ENCODE measurements around the gene TFF2.

TFF2 gene

GRCh38 chr21:42346866-42347600, 3.8 kb downstream of the TFF2 start:
- no peak for DNase-seq (ENCODE audit: low spot score)

GRCh38 chr21:42346441-42346840, 4.4 kb downstream of the TFF2 start:
- no peak for DNase-seq (ENCODE audit: low spot score)

- DNase-seq (ENCODE audit: low spot score) = peak; percentile 52
Measured at GRCh38 chr21:42344631-42345030, 6.2 kb downstream of the TFF2 start.

GRCh38 chr21:42343963-42344510, 6.8 kb downstream of the TFF2 start:
- no peak for DNase-seq (ENCODE audit: low spot score)

GRCh38 chr21:42343556-42343955, 7.2 kb downstream of the TFF2 start:
- no peak for DNase-seq (ENCODE audit: low spot score)

- no peak for DNase-seq (ENCODE audit: low spot score)
Measured at GRCh38 chr21:42343101-42343500, 7.7 kb downstream of the TFF2 start.

GRCh38 chr21:42341776-42342542, 8.8 kb downstream of the TFF2 start:
- DNase-seq (ENCODE audit: low spot score) = no peak

GRCh38 chr21:42340187-42341050, 10.4 kb downstream of the TFF2 start:
- no peak for DNase-seq (ENCODE audit: low spot score)

GRCh38 chr21:42338729-42339715, 11.8 kb downstream of the TFF2 start:
- no peak for DNase-seq (ENCODE audit: low spot score)

- peak; percentile 75 for DNase-seq (ENCODE audit: low spot score)
Measured at GRCh38 chr21:42337830-42338728, 12.7 kb downstream of the TFF2 start.

GRCh38 chr21:42337276-42337675, 13.5 kb downstream of the TFF2 start:
- DNase-seq (ENCODE audit: low spot score) = no peak

GRCh38 chr21:42336054-42336453, 14.7 kb downstream of the TFF2 start:
- no peak for DNase-seq (ENCODE audit: low spot score)

GRCh38 chr21:42332557-42333317, 18.1 kb downstream of the TFF2 start:
- DNase-seq (ENCODE audit: low spot score) = no peak

- no peak for DNase-seq (ENCODE audit: low spot score)
Measured at GRCh38 chr21:42331660-42332059, 19.1 kb downstream of the TFF2 start.

- DNase-seq (ENCODE audit: low spot score) = no peak
Measured at GRCh38 chr21:42330380-42331371, 20.1 kb downstream of the TFF2 start.

- DNase-seq (ENCODE audit: low spot score) = no peak
Measured at GRCh38 chr21:42324896-42325295, 25.9 kb downstream of the TFF2 start.

- no peak for DNase-seq (ENCODE audit: low spot score)
Measured at GRCh38 chr21:42321845-42322244, 28.9 kb downstream of the TFF2 start.

- DNase-seq (ENCODE audit: low spot score) = no peak
Measured at GRCh38 chr21:42321231-42321630, 29.6 kb downstream of the TFF2 start.

Data from pons (tissue), 1 donor.